ES-I3 (cell line): ENCODE data around the gene SLC29A3.
"Not testable (repeated sequence)": the region's sequence is repeated elsewhere in the genome, so short reads cannot be mapped to it uniquely, and the experiment has no call there.

ENCODE experiments used
- H3K36me3 ChIP-seq: 2 replicates; pipeline ENCODE4 v1.6.1; 2013; ENCODE audit warnings: mild to moderate bottlenecking, low read length, control low read depth, moderate library complexity; ENCODE audit not compliant: insufficient read depth
- H3K4me1 ChIP-seq: 2 replicates; pipeline ENCODE4 v1.6.1; 2013; ENCODE audit warnings: mild to moderate bottlenecking, control low read depth, low read length; ENCODE audit not compliant: insufficient read depth
- H3K9ac ChIP-seq: 2 replicates; pipeline ENCODE4 v1.6.1; 2013; ENCODE audit warnings: low read depth, mild to moderate bottlenecking, low read length, moderate library complexity
- H3K9me3 ChIP-seq: 2 replicates; pipeline ENCODE4 v1.6.1; 2013; ENCODE audit warnings: mild to moderate bottlenecking, low read length, moderate library complexity; ENCODE audit not compliant: control insufficient read depth, insufficient read depth

SLC29A3 gene

DNA sequence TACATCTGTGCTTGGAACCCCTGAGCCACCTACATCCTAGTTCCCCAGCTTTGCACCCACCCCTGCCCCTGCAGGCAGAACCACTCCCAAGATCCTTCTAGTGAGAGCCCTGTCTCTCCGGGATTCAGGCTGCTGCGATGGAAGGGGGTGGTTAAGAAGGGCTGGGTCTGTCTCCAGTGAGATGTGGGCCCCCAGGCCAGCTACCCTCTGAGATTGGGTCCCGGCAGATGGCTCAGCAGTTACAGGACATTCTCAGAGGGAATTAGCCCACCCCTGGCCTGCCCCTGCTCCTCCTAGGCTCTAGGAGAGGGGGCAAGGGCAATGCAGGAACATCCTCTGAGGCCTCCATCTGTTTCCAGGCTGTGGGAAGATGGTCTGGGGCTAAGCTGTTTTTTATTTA lies 27.7 kb downstream of the SLC29A3 start:
- no peaks in the 10 kb centered on the region for H3K36me3 ChIP-seq

DNA sequence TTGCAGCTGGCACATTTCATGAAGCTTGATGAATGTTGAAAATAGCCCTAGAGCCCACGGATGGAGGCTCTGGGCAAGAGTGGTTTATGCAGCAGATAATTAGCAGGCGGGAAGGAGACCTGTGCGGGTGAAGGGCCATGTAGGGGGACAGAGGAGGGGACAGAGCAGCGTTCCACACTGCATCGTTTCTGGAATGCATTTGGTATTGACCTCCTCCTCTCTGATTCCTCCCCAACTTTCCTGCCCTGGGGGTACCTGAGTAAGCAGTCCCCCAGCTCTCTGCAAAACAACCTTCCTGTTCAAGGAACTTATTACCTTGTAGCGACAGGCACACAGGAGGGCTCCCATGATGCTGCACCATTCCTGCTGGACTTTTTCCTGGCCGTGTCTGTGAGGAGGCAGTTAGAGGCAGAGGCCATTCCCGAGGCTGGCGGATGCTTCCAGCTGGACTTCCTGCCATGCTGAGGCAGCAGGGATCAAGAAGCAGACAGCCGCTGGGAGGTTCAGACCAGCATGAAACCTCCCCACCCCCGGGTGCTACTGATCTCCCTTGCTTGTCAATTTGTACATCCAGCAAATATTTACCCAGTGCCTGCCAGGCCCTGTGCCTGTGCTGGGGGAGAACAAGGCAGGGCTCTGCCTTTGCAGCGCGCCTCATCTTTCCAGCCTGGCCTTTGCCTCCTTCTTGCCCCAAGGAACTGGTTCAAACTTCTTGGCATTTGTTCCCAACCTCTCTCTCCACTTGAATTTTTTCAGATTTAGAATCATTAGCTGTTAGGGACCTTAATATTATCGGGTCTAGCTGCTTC lies 28.7 kb downstream of the SLC29A3 start:
- Histone ChIP-seq H3K9me3 (no peaks in the 10 kb centered on the region), H3K4me1 (peaks cover 44% of the 10 kb centered on the region), H3K9ac (no peak overlapping the region), H3K36me3 (no peaks in the 10 kb centered on the region)

More for the DNA sequence above, 27.7 kb downstream of the SLC29A3 start:
- H3K4me1 ChIP-seq = peaks cover 44% of the 10 kb centered on the region
- no peak overlapping the region for H3K9ac ChIP-seq
- no peaks in the 10 kb centered on the region for H3K9me3 ChIP-seq

DNA sequence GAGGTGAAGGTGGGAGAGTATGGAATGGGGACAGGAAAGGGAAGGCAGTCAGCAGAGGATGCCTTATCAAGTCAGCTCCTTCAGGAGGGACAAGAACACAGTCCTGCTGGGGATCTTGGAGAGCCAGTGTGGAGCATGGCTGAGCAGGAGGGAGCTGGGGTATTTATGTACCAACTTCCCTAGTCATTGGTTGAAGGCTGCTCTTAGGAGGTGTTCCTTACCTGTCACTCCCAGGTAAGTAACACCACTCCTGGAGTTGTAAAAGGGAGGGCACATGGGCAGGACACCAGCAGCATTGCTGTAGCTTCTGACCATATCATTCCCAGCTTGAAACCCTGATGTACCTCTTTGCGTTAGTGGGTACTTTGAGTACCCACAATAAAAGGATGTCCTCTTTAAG lies 29.8 kb downstream of the SLC29A3 start:
- Histone ChIP-seq H3K9ac (no peak overlapping the region), H3K4me1 (peaks cover 36% of the 10 kb centered on the region), H3K36me3 (no peaks in the 10 kb centered on the region), H3K9me3 (no peaks in the 10 kb centered on the region)

DNA sequence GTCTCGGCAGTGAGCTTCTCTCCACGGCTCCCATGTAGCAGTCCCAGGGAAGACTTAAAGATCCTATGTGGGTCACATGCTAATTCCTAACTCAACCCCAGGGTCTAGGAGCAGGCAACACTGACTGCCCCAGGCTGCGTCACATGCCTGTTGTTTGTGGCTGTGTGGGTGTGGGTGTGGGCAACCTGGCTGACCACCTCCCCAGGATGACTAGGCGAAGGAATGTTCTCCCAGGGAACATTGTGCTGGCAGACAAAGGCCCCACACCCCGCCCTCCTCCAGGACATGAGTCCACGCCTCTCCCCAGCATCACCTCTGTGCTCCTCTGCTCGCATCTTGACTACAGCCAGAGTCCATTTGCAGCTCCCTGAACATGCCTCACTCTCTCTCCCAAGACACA lies 30.3 kb downstream of the SLC29A3 start:
- no peaks in the 10 kb centered on the region for H3K36me3 ChIP-seq
- H3K4me1 ChIP-seq = peaks cover 31% of the 10 kb centered on the region
- H3K9ac ChIP-seq = no peak overlapping the region
- H3K9me3 ChIP-seq = no peaks in the 10 kb centered on the region

DNA sequence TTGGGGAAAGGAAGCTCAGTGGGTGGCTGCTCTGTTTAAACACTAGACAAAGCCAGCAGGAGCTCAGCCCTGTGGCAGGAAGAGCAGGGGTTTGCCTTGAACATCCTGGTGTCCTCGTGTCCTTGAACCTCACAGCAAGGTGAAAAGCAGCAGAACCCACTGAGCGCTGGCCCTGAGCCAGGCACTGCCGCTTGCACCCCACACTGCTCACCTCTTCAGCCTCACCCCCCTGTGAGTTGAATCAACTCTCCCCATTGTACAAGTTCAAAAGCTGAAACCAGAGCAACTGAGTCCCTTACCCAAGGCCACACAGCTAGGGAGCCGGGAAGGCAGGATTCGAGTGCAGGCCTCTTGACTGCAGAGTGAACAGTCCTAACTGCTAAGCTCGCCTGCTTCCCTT lies 32.0 kb downstream of the SLC29A3 start:
- no peak overlapping the region for H3K9ac ChIP-seq
- H3K36me3 ChIP-seq = no peaks in the 10 kb centered on the region
- peaks cover 18% of the 10 kb centered on the region; the same call in 1 of the 2 replicates for H3K4me1 ChIP-seq
- no peaks in the 10 kb centered on the region for H3K9me3 ChIP-seq

DNA sequence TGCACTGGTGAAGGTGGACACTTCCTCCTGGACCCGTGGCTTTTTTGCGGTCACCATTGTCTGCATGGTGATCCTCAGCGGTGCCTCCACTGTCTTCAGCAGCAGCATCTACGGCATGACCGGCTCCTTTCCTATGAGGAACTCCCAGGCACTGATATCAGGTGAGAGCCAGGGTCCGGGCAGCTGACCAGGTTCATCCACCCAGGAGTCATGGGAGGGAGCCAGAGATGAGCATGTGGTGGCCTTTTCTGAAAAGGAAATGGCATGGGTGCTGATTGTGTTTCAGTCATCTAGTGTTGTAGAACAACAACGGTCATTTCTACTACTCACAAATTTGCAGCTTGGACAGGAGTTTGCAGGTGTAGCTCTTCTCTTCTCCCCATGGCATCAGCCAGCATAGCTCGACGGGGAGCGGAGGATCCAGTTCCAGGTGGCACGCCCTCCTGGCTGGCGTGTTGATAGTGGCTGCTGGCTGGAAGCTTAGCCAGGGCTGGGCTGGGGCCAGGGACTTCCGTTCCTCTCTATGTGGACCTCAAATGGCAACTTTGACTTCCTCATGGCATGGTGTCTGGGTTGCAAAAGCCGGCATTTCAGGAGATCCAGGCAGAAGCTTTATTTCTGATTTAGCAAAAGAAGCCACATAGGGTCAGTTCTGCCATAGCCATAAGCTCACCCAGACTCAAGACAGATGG lies 32.7 kb downstream of the SLC29A3 start:
- Histone ChIP-seq H3K9ac (no peak overlapping the region), H3K4me1 (peaks cover 16% of the 10 kb centered on the region; the same call in 1 of the 2 replicates), H3K36me3 (no peaks in the 10 kb centered on the region), H3K9me3 (no peaks in the 10 kb centered on the region)

GRCh38 chr10:71353639-71354038 lies 34.6 kb downstream of the SLC29A3 start:
- no peaks in the 10 kb centered on the region for H3K36me3 ChIP-seq
- peaks cover 11% of the 10 kb centered on the region; the same call in 1 of the 2 replicates for H3K4me1 ChIP-seq
- no peak overlapping the region for H3K9ac ChIP-seq
- H3K9me3 ChIP-seq = no peaks in the 10 kb centered on the region

DNA sequence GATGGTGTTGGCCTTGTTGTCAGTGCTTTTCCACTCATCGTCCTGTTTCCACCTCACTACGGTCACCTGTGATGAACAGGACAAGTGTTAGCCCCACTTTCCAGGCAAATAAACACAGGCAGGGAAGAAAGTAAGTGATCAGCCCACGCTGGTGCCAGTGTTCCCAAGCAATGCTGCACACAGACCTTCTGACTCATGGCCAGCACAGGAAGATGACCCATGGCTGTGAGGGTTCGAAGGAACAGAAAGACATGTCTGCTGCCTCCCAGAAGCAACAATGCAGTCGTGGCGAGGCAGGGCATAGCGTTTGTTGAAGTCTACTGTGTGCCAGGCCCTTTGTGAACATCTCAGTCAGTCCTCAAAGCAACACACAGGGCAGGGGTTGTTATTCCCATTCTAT lies 35.7 kb downstream of the SLC29A3 start:
- peaks cover 1% of the 10 kb centered on the region; the same call in 1 of the 2 replicates for H3K4me1 ChIP-seq
- no peaks in the 10 kb centered on the region for H3K9me3 ChIP-seq
- H3K36me3 ChIP-seq = no peaks in the 10 kb centered on the region
- H3K9ac ChIP-seq = no peak overlapping the region

DNA sequence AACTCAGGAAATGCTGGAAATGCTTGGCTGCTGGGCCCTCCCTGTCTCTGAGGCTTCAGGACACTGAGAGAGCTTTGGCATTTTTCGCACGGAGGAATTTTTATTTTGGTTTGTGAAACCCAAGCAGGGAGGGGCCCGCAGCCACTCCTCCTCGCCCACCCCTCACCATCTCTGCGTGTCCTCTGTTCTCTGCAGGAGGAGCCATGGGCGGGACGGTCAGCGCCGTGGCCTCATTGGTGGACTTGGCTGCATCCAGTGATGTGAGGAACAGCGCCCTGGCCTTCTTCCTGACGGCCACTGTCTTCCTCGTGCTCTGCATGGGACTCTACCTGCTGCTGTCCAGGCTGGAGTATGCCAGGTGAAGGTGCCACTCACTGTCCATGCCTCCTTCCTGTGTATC lies 36.8 kb downstream of the SLC29A3 start:
- H3K9ac ChIP-seq = no peak overlapping the region
- no peaks in the 10 kb centered on the region for H3K36me3 ChIP-seq
- H3K9me3 ChIP-seq = no peaks in the 10 kb centered on the region
- H3K4me1 ChIP-seq = no peaks in the 10 kb centered on the region

DNA sequence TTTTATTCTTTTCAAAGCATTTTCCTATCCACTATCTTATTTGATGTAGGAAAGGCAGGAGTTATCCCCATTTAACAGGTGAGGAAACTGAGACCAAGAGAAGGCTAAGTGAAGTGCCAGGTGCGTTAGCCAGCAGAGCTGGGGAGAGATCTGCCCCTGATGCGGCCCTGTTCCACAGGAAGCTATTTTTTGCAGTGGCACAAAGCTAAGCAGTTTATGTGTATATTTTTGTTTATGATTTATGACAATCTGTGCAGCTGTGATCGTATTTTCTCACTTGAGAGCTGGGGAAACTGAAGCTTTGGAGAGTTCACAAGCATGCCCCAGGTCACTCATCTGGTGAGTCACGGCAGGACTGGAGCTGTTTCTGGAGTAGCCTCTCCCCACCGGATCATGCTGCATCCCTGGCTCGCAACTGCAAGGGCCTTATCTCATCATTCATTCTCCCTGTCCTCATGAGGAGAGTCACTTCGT lies 38.8 kb downstream of the SLC29A3 start:
- Histone ChIP-seq H3K4me1 (no peaks in the 10 kb centered on the region), H3K9me3 (no peaks in the 10 kb centered on the region), H3K9ac (no peak overlapping the region), H3K36me3 (no peaks in the 10 kb centered on the region)

DNA sequence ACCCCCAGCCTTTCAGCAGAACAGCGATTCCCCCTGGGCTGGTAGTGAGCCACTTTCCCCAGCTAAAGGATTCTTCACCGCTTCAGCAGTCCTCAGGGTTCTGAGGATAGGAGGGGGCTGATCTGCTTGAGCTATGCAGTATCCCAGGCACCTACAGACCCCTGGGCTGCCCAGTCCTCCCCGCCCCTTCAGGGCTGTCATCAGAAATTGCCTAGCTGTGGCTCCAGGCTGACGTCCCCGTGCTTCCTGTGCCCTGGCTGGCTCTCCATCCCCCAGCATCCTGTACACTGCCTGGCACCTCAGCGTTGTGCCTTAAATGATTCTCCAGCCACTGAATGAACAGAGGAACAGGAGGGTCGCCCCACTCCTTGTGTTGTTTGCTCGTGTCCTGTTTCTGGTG lies 39.2 kb downstream of the SLC29A3 start:
- no peaks in the 10 kb centered on the region for H3K9me3 ChIP-seq
- no peaks in the 10 kb centered on the region for H3K36me3 ChIP-seq
- H3K9ac ChIP-seq = no peak overlapping the region
- H3K4me1 ChIP-seq = no peaks in the 10 kb centered on the region

- H3K9me3 ChIP-seq, H3K9ac ChIP-seq, H3K36me3 ChIP-seq, H3K4me1 ChIP-seq: not testable (repeated sequence)
Measured at GRCh38 chr10:71358906-71359305, 39.8 kb downstream of the SLC29A3 start.

DNA sequence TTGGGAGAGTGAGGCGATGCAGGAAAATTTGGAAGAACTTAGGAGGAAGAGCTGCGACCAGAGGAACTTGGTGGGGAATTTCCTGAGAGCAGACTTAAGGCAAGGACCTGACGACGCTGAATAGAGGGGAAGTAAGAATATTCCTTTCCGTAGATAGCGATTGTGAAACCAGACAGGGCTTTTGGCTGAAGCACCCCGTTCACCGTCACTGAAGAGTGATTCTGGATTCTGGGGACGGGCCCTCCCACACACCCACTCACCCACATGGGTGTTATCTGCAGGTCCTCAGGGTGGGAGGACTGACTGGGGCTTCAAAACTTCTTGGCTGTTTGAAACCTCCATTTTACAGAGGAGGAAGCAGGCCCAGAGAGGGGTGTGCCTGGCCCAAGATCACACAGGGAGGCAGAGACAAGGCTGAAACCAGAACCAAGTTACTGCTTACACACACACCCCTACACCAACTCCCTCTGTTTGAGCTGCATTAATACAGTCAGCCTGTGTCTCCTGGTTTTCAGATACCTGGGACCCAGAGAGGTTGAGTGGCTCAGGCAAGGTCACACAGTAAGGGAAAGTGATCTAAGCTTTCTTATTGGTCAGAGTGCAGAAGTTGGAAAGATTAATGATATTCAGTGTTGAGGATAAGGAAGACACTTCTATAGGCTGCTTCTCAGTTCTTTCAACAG lies 40.4 kb downstream of the SLC29A3 start:
- Histone ChIP-seq H3K36me3 (no peaks in the 10 kb centered on the region), H3K9me3 (no peaks in the 10 kb centered on the region), H3K9ac (no peak overlapping the region), H3K4me1 (peaks cover 1% of the 10 kb centered on the region; the same call in 1 of the 2 replicates)

- Histone ChIP-seq H3K36me3 (no peaks in the 10 kb centered on the region), H3K9me3 (no peaks in the 10 kb centered on the region), H3K9ac (no peak overlapping the region), H3K4me1 (peaks cover 3% of the 10 kb centered on the region; the same call in 1 of the 2 replicates)
Measured at GRCh38 chr10:71360735-71361134, 41.7 kb downstream of the SLC29A3 start.
